Activated CD8-positive, alpha-beta memory T cell treated with anti-CD3 and anti-CD28 coated beads, Interleukin-2, amount 10 ng/mL, durations not matched to agents 7 days and 5 days (primary cell): ENCODE measurements around the gene TOMM6. TPM values are rescaled to one million over a fixed set of nuclear protein-coding genes. Genes with fewer than 3 reads are reported as not detected.
A peak's percentile ranks its signal among the peaks of the same experiment; 100 is the strongest.

Experiments
- ATAC-seq: fragments of 150-1000 bp; cut with Tn5 transposase; one replicate; pipeline ENCODE4 v1.10.0; 2021; ENCODE audit warnings: moderate library complexity
- CTCF ChIA-PET: fragments of 350-600 bp; sonication (Branson Sonifier 250); formaldehyde crosslinking; loops from one replicate; lab custom pipeline; 2021; ENCODE audit warnings: antibody characterized with exemption; lab: Charles Lee
- DNase-seq: peaks from one replicate; pipeline ENCODE4 v3.0.0-alpha.2; 2020
- H3K27ac Mint-ChIP-seq: one replicate; pipeline ENCODE4 v1.8.0; 2021; ENCODE audit warnings: mild to moderate bottlenecking, mixed read lengths
- H3K27me3 Mint-ChIP-seq: one replicate; pipeline ENCODE4 v1.8.0; 2021; ENCODE audit warnings: mixed read lengths
- H3K36me3 Mint-ChIP-seq: one replicate; pipeline ENCODE4 v1.8.0; 2021; ENCODE audit warnings: mild to moderate bottlenecking, mixed read lengths
- H3K4me1 Mint-ChIP-seq: one replicate; pipeline ENCODE4 v1.8.0; 2021; ENCODE audit warnings: mixed read lengths
- H3K4me3 Mint-ChIP-seq: one replicate; pipeline ENCODE4 v1.8.0; 2021; ENCODE audit warnings: mild to moderate bottlenecking, moderate library complexity, mixed read lengths
- H3K9me3 Mint-ChIP-seq: one replicate; pipeline ENCODE4 v1.8.0; 2022; ENCODE audit warnings: low read depth, mixed read lengths
- total RNA-seq, 2 experiments: library from RNA; stranded (reverse); gene quantifications; one replicate each; pipeline ENCODE4 v1.2.3, GENCODE V29; 2021

TOMM6 gene
- total RNA-seq, result 100 to 1,000 TPM; 161 to 219 TPM

DNA sequence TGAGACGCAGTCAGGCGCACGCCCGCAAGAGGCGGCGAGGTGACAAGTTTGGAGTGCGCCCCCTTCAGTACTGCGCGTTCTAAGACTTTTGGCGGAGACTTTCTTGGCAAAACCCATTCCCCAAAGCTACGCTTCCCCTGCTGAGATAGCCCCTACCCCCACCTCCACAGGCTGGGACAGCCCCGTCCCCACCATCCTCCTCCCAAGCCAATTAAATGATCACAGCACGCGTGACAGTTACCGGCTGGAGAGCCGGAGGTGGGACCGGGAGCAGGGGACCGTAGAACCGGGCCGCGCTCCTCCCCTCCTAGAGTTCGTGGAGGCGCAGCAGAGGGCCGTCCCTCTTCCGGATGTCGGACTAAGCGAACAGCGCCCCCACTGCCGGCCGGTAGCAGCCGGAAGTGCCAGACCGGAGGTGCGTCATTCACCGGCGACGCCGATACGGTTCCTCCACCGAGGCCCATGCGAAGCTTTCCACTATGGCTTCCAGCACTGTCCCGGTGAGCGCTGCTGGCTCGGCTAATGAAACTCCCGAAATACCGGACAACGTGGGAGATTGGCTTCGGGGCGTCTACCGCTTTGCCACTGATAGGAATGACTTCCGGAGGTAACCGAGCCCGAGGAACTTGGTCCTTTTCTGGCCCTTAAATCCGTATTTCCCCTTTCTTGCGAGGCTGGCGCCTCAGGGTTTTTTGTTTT lies at the start of gene TOMM6:
TSS of gene TOMM6 (plus strand) at position 476 of the 699 bp plus-strand sequence. CDS start at position 480, 4 bp downstream.
- peaks cover 22% of the 10 kb centered on the region for H3K4me1 Mint-ChIP-seq
- ATAC-seq, result peak; percentile 87
- peak within 1 kb of the TSS; percentile 97 for H3K4me3 Mint-ChIP-seq
- peak; percentile 97 for DNase-seq
- H3K27me3 Mint-ChIP-seq, result peaks cover 9% of the 10 kb centered on the region
- CTCF ChIA-PET, result interaction anchor here (0.9 to 18.9 kb wide), 42 partner anchors 10 to 776 kb away, joined by 3 to 340 read pairs (median 6); partner anchors contain the start of genes BYSL, CCND3, MED20 and MRPS10
- peak within 1 kb of the TSS; percentile 97 for H3K27ac Mint-ChIP-seq
- peaks cover 27% of the 10 kb centered on the region for H3K36me3 Mint-ChIP-seq
- H3K9me3 Mint-ChIP-seq, result no peaks in the 10 kb centered on the region

GRCh38 chr6:41739041-41739440 lies 48.5 kb upstream of the TOMM6 start:
- Mint-ChIP-seq H3K4me3 (no peak overlapping the region), H3K27ac (no peak overlapping the region), H3K4me1 (peaks cover 5% of the 10 kb centered on the region), H3K36me3 (no peaks in the 10 kb centered on the region), H3K9me3 (no peaks in the 10 kb centered on the region), H3K27me3 (no peaks in the 10 kb centered on the region)
- no peak for ATAC-seq
- CTCF ChIA-PET, result interaction anchor here (2.5 kb wide), 1 partner anchor 48 kb away, joined by 7 read pairs; the partner anchor contains the start of gene TOMM6
- no peak for DNase-seq

GRCh38 chr6:41740366-41741162 lies 46.9 kb upstream of the TOMM6 start:
- no peak overlapping the region for H3K4me3 Mint-ChIP-seq
- no peak overlapping the region for H3K27ac Mint-ChIP-seq
- peaks cover 5% of the 10 kb centered on the region for H3K4me1 Mint-ChIP-seq
- H3K9me3 Mint-ChIP-seq, result no peaks in the 10 kb centered on the region
- CTCF ChIA-PET, result interaction anchor here (0.9 kb wide), 1 partner anchor 57 kb away, joined by 3 read pairs; no protein-coding TSS in a partner anchor
- H3K36me3 Mint-ChIP-seq, result no peaks in the 10 kb centered on the region
- ATAC-seq (no peak), DNase-seq (no peak)
- H3K27me3 Mint-ChIP-seq, result no peaks in the 10 kb centered on the region

DNA sequence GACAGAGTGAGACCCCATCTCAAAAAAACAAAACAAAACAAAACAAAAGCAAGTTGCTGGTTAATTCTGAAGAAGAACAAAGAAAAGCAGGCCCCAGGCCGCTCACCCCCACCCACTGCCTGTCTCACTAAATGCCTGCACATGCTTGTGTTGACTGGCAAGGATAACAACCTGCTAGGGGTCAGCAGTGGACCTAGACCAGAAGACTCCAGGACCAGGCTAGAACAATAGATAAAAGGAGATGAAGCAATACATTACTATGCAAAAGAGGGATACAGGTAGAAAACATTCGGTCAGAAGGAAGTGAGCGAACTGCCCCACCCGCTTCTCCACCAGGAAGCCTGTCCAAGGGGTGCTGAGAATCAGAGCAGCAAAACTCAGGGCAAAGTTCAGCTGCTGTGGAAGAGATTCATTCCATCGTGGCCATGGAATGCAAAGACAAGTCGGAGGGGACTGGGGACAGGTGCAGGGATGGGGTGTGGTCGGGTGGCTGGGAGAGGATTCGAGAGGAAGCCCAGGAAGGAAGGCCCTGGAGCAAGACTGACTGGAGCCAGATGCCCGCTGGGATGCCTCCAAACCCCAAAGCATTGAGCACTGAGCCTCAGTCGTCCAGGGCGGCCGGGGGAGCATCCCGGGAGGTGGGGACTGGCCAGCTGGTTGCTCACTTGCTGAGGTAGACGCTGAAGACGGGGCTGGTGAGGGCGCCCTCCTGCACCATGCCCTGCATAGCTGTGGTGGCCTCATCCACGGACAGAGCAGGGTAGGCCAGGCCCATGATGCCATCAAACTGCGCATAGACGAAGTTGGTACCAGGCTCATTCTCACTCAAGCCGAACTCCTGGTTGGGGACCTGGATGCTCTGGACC lies 45.6 kb upstream of the TOMM6 start:
- no peak overlapping the region for H3K4me3 Mint-ChIP-seq
- H3K27me3 Mint-ChIP-seq, result no peaks in the 10 kb centered on the region
- no peak for ATAC-seq
- H3K9me3 Mint-ChIP-seq, result no peaks in the 10 kb centered on the region
- DNase-seq, result no peak
- no peak overlapping the region for H3K27ac Mint-ChIP-seq
- CTCF ChIA-PET, result interaction anchor here (1.2 kb wide), 1 partner anchor 33 kb away, joined by 4 read pairs; no protein-coding TSS in a partner anchor
- H3K36me3 Mint-ChIP-seq, result no peaks in the 10 kb centered on the region
- no peaks in the 10 kb centered on the region for H3K4me1 Mint-ChIP-seq

DNA sequence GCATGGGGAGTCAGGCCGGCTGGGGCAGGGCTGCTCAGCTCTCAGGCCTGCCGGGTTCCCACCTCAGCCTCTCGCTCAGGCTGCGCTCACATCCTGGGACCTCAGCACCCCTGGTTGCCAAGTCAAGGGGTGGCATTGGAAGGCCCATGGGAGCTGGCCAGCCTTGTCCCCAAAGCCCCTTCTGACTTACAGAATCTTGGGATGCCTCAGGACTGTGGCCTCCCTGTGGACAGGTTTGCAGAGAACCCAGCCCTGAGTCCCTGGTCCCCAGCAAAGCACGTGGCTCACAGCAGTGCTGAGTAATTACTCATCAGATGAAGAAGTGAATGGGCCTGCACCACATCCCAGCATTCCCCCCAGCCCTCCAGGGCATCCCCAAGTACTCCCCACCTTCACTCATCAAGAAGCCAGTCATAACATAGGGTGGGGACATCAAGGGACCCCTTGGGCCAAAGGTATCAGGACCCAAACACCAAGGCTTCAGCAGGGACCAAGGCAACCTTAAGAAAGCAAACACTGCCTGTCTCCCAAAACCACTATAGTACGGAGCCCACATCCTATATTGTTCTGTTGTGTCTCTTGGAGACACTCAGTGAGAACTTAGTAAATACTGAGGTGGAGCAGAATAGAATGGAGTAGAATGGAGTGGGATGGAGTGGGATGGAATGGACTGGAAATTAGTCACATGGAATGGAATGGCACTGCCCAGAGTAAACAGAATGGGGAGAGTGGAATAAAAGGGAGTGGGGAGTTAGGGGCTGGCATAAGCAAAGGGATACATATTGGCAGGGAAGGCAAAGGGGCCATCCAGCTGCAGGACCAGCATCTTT lies 43.9 kb upstream of the TOMM6 start:
- DNase-seq (no peak), ATAC-seq (no peak)
- Mint-ChIP-seq H3K4me3 (no peak overlapping the region), H3K27me3 (no peaks in the 10 kb centered on the region), H3K4me1 (no peaks in the 10 kb centered on the region), H3K9me3 (no peaks in the 10 kb centered on the region), H3K36me3 (no peaks in the 10 kb centered on the region), H3K27ac (no peak overlapping the region)
- CTCF ChIA-PET, result interaction anchor here (1.2 kb wide), 1 partner anchor 32 kb away, joined by 4 read pairs; no protein-coding TSS in a partner anchor

DNA sequence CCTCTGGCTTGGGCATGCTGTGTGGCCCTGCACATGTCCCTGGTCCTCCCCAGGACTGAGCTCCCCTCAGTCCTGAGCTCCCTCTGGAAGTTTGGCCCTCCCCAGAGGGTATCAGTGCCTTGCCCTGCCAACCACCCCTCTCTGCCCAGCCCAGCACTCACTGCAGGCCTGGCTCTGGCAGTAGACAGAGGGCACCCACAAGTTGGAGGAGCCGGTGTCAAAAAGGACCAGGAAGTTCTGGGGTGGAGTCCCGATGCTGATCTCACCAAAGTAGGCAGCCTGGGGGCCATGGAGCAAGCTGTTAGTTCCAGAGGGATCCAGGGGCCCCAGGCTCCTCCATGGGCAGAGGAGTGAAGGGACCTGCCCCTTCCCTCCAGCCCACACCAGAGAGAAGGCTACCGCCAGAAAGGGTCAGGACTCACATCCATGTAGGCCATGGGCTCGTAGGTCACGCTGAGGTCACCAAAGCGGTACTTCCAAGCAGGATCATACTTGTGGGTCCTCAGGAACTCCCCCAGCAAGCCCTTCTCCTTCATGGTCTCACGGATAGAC lies 43.2 kb upstream of the TOMM6 start:
- Mint-ChIP-seq H3K36me3 (no peaks in the 10 kb centered on the region), H3K4me1 (no peaks in the 10 kb centered on the region), H3K27me3 (no peaks in the 10 kb centered on the region), H3K9me3 (no peaks in the 10 kb centered on the region), H3K27ac (no peak overlapping the region), H3K4me3 (no peak overlapping the region)
- CTCF ChIA-PET, result no interaction called here
- no peak for ATAC-seq
- DNase-seq, result no peak

DNA sequence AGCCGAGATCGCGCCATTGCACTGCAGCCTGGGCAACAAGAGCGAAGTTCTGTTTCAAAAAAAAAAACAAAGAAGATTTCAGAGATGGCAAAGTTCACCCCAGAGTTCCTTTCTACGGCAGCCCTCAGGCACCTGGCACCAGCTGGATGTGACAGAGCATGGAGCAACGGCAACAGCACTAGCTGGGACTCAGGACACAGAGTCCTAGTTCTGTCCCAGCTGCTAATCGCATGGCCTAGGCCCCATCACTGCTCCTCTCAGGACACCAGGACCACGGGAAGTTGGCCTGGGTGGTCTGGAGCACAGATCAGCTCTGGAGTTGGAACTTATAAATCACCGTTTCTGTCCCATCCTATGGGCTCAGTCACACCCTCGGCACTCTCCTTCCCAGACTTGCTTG lies 41.4 kb upstream of the TOMM6 start:
- Mint-ChIP-seq H3K4me3 (no peak overlapping the region), H3K4me1 (no peaks in the 10 kb centered on the region), H3K27ac (no peak overlapping the region), H3K27me3 (peaks cover 4% of the 10 kb centered on the region), H3K36me3 (no peaks in the 10 kb centered on the region), H3K9me3 (no peaks in the 10 kb centered on the region)
- DNase-seq (no peak), ATAC-seq (no peak)
- CTCF ChIA-PET, result interaction anchor here (1.5 kb wide), 1 partner anchor 12 kb away, joined by 5 read pairs; no protein-coding TSS in a partner anchor

DNA sequence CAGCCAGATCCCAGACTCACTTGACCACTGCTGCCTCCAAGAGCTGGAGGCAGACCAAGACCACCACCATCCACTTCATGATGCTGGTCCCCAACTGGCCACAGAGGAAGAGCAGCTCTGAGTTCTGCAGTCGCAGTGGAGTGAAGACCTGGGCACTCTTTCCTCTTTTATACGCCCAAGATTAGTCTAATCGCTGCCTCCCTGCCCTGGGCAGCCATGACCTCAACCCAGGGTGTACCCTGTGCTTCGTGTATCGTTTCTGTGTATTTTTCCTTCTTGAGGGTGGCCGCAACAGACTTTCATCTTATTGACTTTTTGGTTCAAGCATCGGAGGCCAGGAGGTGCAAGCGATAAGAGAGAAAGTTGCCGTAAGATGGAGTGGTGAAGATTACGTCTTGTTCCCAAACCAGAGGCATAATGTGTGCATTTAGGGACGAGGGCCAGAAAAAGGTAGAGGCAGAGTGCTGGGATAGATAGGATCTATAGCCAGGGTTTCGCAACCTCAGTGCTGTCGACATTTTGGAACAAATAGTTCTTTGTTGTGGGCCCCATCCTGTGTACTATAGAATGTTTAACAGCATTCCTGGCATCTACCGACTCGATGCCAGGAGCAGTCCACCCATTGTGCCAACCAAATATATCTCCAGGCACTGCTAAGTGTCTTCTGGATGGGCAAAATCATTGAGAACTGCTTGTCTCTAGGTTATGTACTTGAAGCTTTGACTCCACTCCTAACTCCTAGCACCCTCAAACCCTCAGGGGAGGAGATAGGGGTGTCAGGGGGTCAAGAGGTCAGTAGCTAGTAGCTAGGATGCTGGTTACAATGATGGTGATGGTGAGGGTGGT lies 40.0 kb upstream of the TOMM6 start, which contains the start of gene PGC:
TSS of gene PGC (minus strand) at position 142 of the 846 bp plus-strand sequence. CDS start at position 79, 63 bp downstream.
- H3K4me3 Mint-ChIP-seq, result no peak within 1 kb of the TSS
- peaks cover 4% of the 10 kb centered on the region for H3K27me3 Mint-ChIP-seq
- ATAC-seq (no peak), DNase-seq (no peak)
- CTCF ChIA-PET, result no interaction called here
- no peaks in the 10 kb centered on the region for H3K36me3 Mint-ChIP-seq
- no peaks in the 10 kb centered on the region for H3K9me3 Mint-ChIP-seq
- no peaks in the 10 kb centered on the region for H3K4me1 Mint-ChIP-seq
- no peak within 1 kb of the TSS for H3K27ac Mint-ChIP-seq

- Mint-ChIP-seq H3K27me3 (peaks cover 4% of the 10 kb centered on the region), H3K27ac (no peak overlapping the region), H3K4me1 (no peaks in the 10 kb centered on the region), H3K9me3 (no peaks in the 10 kb centered on the region), H3K4me3 (no peak overlapping the region), H3K36me3 (no peaks in the 10 kb centered on the region)
- CTCF ChIA-PET, result interaction anchor here (0.9 kb wide), 1 partner anchor 13 kb away, joined by 3 read pairs; no protein-coding TSS in a partner anchor
- DNase-seq, result no peak
- ATAC-seq, result no peak
These were observed 39.4 kb upstream of the TOMM6 start for GRCh38 chr6:41748102-41748477.

GRCh38 chr6:41748542-41748941 lies 39.0 kb upstream of the TOMM6 start:
- ATAC-seq (no peak), DNase-seq (no peak)
- Mint-ChIP-seq H3K27me3 (peaks cover 7% of the 10 kb centered on the region), H3K36me3 (no peaks in the 10 kb centered on the region), H3K4me1 (no peaks in the 10 kb centered on the region), H3K9me3 (no peaks in the 10 kb centered on the region), H3K4me3 (no peak overlapping the region), H3K27ac (no peak overlapping the region)
- CTCF ChIA-PET, result interaction anchor here (0.9 to 2.1 kb wide), 2 partner anchors 14 to 65 kb away, joined by 3 to 4 read pairs; no protein-coding TSS in a partner anchor

GRCh38 chr6:41750374-41750773 lies 37.1 kb upstream of the TOMM6 start:
- Mint-ChIP-seq H3K36me3 (no peaks in the 10 kb centered on the region), H3K4me3 (no peak overlapping the region), H3K27ac (no peak overlapping the region), H3K9me3 (no peaks in the 10 kb centered on the region), H3K27me3 (peaks cover 15% of the 10 kb centered on the region), H3K4me1 (no peaks in the 10 kb centered on the region)
- ATAC-seq, result no peak
- CTCF ChIA-PET, result interaction anchor here (1.1 to 2.1 kb wide), 2 partner anchors 35 to 67 kb away, joined by 3 to 4 read pairs; no protein-coding TSS in a partner anchor
- DNase-seq, result no peak
